Measurements from ENCODE around the gene SNAPC1.

The SNAPC1 gene

GRCh38 chr14:61836807-61837206 is 74.6 kb downstream of the SNAPC1 start:
- no peak overlapping the region for H2AFZ ChIP-seq (ENCODE audit: low read length)
- H3K9me3 ChIP-seq (ENCODE audit: low read length), result no peaks in the 10 kb centered on the region
- TF ChIP-seq, protein P1, sequence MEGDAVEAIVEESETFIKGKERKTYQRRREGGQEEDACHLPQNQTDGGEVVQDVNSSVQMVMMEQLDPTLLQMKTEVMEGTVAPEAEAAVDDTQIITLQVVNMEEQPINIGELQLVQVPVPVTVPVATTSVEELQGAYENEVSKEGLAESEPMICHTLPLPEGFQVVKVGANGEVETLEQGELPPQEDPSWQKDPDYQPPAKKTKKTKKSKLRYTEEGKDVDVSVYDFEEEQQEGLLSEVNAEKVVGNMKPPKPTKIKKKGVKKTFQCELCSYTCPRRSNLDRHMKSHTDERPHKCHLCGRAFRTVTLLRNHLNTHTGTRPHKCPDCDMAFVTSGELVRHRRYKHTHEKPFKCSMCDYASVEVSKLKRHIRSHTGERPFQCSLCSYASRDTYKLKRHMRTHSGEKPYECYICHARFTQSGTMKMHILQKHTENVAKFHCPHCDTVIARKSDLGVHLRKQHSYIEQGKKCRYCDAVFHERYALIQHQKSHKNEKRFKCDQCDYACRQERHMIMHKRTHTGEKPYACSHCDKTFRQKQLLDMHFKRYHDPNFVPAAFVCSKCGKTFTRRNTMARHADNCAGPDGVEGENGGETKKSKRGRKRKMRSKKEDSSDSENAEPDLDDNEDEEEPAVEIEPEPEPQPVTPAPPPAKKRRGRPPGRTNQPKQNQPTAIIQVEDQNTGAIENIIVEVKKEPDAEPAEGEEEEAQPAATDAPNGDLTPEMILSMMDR (IDR thresholded peaks at IDR 0.05; ENCODE audit: low read length), result no peak
- no peak for TF ChIP-seq EZH2 (IDR thresholded peaks at IDR 0.05; ENCODE audit: borderline replicate concordance, low read length)

GRCh38 chr14:61837336-61838229 is 75.4 kb downstream of the SNAPC1 start:
- TF ChIP-seq EZH2 (IDR thresholded peaks at IDR 0.05; ENCODE audit: borderline replicate concordance, low read length), result no peak
- TF ChIP-seq, protein P1 (IDR thresholded peaks at IDR 0.05; ENCODE audit: low read length), result peak; percentile 95
- H3K9ac ChIP-seq (ENCODE audit: low read length), result no peak overlapping the region
- no peaks in the 10 kb centered on the region for H3K9me3 ChIP-seq (ENCODE audit: low read length)
- H3K4me1 ChIP-seq (ENCODE audit: insufficient read depth, low read length, severe bottlenecking), result peaks cover 14% of the 10 kb centered on the region
- H4K20me1 ChIP-seq (ENCODE audit: insufficient read depth, low read length), result no peaks in the 10 kb centered on the region
- no peaks in the 10 kb centered on the region for H3F3A ChIP-seq (ENCODE audit: insufficient read depth, low read length)
- H3K27me3 ChIP-seq (ENCODE audit: insufficient read depth, low read length), result no peaks in the 10 kb centered on the region
- H3K4me3 ChIP-seq (ENCODE audit: low read depth, low read length, poor library complexity, severe bottlenecking), result no peak overlapping the region
- no peaks in the 10 kb centered on the region for H3K9me2 ChIP-seq (ENCODE audit: low read depth, low read length)
- H2AFZ ChIP-seq (ENCODE audit: low read length), result no peak overlapping the region
- no peak overlapping the region for H3K27ac ChIP-seq (ENCODE audit: low read depth, low read length, poor library complexity, severe bottlenecking)
- H3K4me2 ChIP-seq (ENCODE audit: low read length), result no peak overlapping the region
- no peaks in the 10 kb centered on the region for H3K36me3 ChIP-seq (ENCODE audit: insufficient read depth, low read length)
- no peaks in the 10 kb centered on the region for H3K79me2 ChIP-seq (ENCODE audit: insufficient read depth, low read length)

More at GRCh38 chr14:61836807-61837206, 74.6 kb downstream of the SNAPC1 start:
- H3K27me3 ChIP-seq (ENCODE audit: insufficient read depth, low read length), result no peaks in the 10 kb centered on the region
- H3K9me2 ChIP-seq (ENCODE audit: low read depth, low read length), result no peaks in the 10 kb centered on the region
- no peaks in the 10 kb centered on the region for H3K79me2 ChIP-seq (ENCODE audit: insufficient read depth, low read length)
- no peak overlapping the region for H3K4me3 ChIP-seq (ENCODE audit: low read depth, low read length, poor library complexity, severe bottlenecking)
- peaks cover 14% of the 10 kb centered on the region for H3K4me1 ChIP-seq (ENCODE audit: insufficient read depth, low read length, severe bottlenecking)
- no peak overlapping the region for H3K4me2 ChIP-seq (ENCODE audit: low read length)
- H3K9ac ChIP-seq (ENCODE audit: low read length), result no peak overlapping the region
- no peaks in the 10 kb centered on the region for H3K36me3 ChIP-seq (ENCODE audit: insufficient read depth, low read length)
- no peak overlapping the region for H3K27ac ChIP-seq (ENCODE audit: low read depth, low read length, poor library complexity, severe bottlenecking)
- H3F3A ChIP-seq (ENCODE audit: insufficient read depth, low read length), result no peaks in the 10 kb centered on the region
- no peaks in the 10 kb centered on the region for H4K20me1 ChIP-seq (ENCODE audit: insufficient read depth, low read length)

DNA sequence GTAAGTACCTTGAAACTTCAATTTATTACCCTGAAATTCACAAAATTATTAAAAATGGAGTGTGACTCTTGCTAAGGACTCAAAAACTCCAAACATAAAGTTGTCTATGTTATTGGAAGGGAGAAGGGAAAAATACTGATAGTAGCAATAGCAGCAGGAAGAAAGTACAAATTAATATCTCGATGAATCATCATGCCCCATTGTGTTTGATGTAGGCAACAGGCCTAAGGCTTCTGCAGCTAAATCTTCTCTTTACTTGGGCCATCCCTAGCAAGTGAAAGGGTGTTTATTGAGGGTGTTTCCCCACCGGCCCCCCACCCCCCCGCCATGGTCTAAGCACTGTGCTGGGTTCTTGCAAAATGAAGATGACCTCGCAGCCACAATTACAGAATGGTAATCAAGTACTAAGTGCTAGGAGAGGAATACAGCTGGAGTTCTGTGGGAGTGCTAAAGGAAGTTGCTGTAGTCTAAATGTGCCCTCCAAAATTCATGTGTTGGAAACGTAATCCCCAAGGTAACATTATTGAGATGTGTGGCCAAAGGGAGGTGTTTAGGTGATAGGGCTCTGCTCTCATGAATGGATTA is 76.5 kb downstream of the SNAPC1 start:
- Histone ChIP-seq H3K4me2 (ENCODE audit: low read length) (no peak overlapping the region), H3K9me2 (ENCODE audit: low read depth, low read length) (no peaks in the 10 kb centered on the region), H3K4me1 (ENCODE audit: insufficient read depth, low read length, severe bottlenecking) (peaks cover 14% of the 10 kb centered on the region), H3K27me3 (ENCODE audit: insufficient read depth, low read length) (no peaks in the 10 kb centered on the region), H4K20me1 (ENCODE audit: insufficient read depth, low read length) (no peaks in the 10 kb centered on the region), H3K36me3 (ENCODE audit: insufficient read depth, low read length) (no peaks in the 10 kb centered on the region), H3F3A (ENCODE audit: insufficient read depth, low read length) (no peaks in the 10 kb centered on the region), H2AFZ (ENCODE audit: low read length) (no peak overlapping the region), H3K27ac (ENCODE audit: low read depth, low read length, poor library complexity, severe bottlenecking) (no peak overlapping the region), H3K4me3 (ENCODE audit: low read depth, low read length, poor library complexity, severe bottlenecking) (no peak overlapping the region), H3K9ac (ENCODE audit: low read length) (no peak overlapping the region), H3K9me3 (ENCODE audit: low read length) (no peaks in the 10 kb centered on the region), H3K79me2 (ENCODE audit: insufficient read depth, low read length) (no peaks in the 10 kb centered on the region)
- TF ChIP-seq, protein P1 (IDR thresholded peaks at IDR 0.05; ENCODE audit: low read length), result no peak
- no peak for TF ChIP-seq EZH2 (IDR thresholded peaks at IDR 0.05; ENCODE audit: borderline replicate concordance, low read length)

All from OCI-LY1 (cell line).